Activated T-helper 9 cell treated with anti-CD3 and anti-CD28 coated beads, Interleukin-2, amount 50 U/mL, for 16 hours (primary cell): ENCODE results near the gene ZNF592.

ENCODE experiments used
- DNase-seq: peaks from one replicate; pipeline ENCODE4 v3.0.0-alpha.2; 2020; ENCODE audit warnings: low read depth

The ZNF592 gene

GRCh38 chr15:84855765-84856164 lies 107.4 kb downstream of the ZNF592 start:
- no peak for DNase-seq
